ENCODE data around the gene EEF2K.

GRCh38 chr16:22174642-22175041, 31.4 kb upstream of the EEF2K start:
- no peak for TF ChIP-seq CTCF (IDR thresholded peaks at IDR 0.05)
- no peak for TF ChIP-seq POLR2A (IDR thresholded peaks at IDR 0.05)

Measured in tibial nerve (tissue), 3 donors.